HepG2 (cell line): ENCODE results near the gene WNK4. TPM values are rescaled to one million over a fixed set of nuclear protein-coding genes. Genes with fewer than 3 reads are reported as not detected.

Experiments
- BHLHE40 ChIP-seq: IDR thresholded peaks from 2 replicates; pipeline ENCODE4 v1.6.1; 2011; ENCODE audit warnings: low read length, improper control_type of control experiment
- CEBPB ChIP-seq: IDR thresholded peaks from 2 replicates; pipeline ENCODE4 v1.6.1; 2011; ENCODE audit warnings: low read depth, low read length, improper control_type of control experiment, borderline replicate concordance
- FOSL2 ChIP-seq: sonication (generic); formaldehyde crosslinking; IDR thresholded peaks from 2 replicates; pipeline ENCODE4 v1.4.0; 2020; ENCODE audit warnings: missing genetic modification reagents
- GATAD1 ChIP-seq: IDR thresholded peaks from 2 replicates; pipeline ENCODE4 v1.6.1; 2016; ENCODE audit warnings: missing genetic modification reagents, missing compliant biosample characterization
- GATAD2A ChIP-seq: IDR thresholded peaks from 2 replicates; pipeline ENCODE4 v1.6.1; 2016
- GRHL1 ChIP-seq: sonication (generic); formaldehyde crosslinking; conservative IDR thresholded peaks from 2 replicates; pipeline ENCODE4 v1.8.0; 2022; ENCODE audit warnings: missing genetic modification reagents
- HES4 ChIP-seq: sonication (generic); formaldehyde crosslinking; IDR thresholded peaks from 2 replicates; pipeline ENCODE4 v1.9.0; 2021; ENCODE audit warnings: mild to moderate bottlenecking, missing genetic modification reagents, borderline replicate concordance
- KLF16 ChIP-seq, 2 experiments: sonication (generic) in 1 of 2; formaldehyde crosslinking in 1 of 2; IDR thresholded peaks; 2 replicates each; pipeline versions ENCODE4 v1.6.1 to v1.8.0; 2016 to 2023; ENCODE audit warnings: missing genetic modification reagents in 2 of 2, missing compliant biosample characterization in 1 of 2
- MIER2 ChIP-seq: IDR thresholded peaks from 2 replicates; pipeline ENCODE4 v1.6.1; 2016; ENCODE audit warnings: missing biosample characterization, missing genetic modification reagents
- MXD3 ChIP-seq: IDR thresholded peaks from 2 replicates; pipeline ENCODE4 v1.6.1; 2016; ENCODE audit warnings: mild to moderate bottlenecking, missing biosample characterization, missing genetic modification reagents
- NFIC ChIP-seq: IDR thresholded peaks from 2 replicates; pipeline ENCODE4 v1.6.1; 2012; ENCODE audit warnings: mild to moderate bottlenecking, low read length, inconsistent platforms
- TAF1 ChIP-seq: sonication (generic); formaldehyde crosslinking; IDR thresholded peaks from 2 replicates; pipeline ENCODE4 v1.4.0; 2020; ENCODE audit warnings: missing genetic modification reagents
- TARDBP ChIP-seq: sonication (generic); formaldehyde crosslinking; IDR thresholded peaks from 2 replicates; pipeline ENCODE4 v1.8.0; 2022; ENCODE audit warnings: mild to moderate bottlenecking, missing genetic modification reagents
- TEAD2 ChIP-seq: sonication (generic); formaldehyde crosslinking; IDR thresholded peaks from 2 replicates; pipeline ENCODE4 v1.9.0; 2021; ENCODE audit warnings: missing genetic modification reagents
- ZBTB1 ChIP-seq: sonication (generic); formaldehyde crosslinking; IDR thresholded peaks from 2 replicates; pipeline ENCODE4 v1.4.0; 2020; ENCODE audit warnings: missing genetic modification reagents, borderline replicate concordance
- ZFP36L1 ChIP-seq: sonication (generic); formaldehyde crosslinking; IDR thresholded peaks from 2 replicates; pipeline ENCODE4 v1.8.0; 2022; ENCODE audit warnings: mild to moderate bottlenecking, missing genetic modification reagents, moderate library complexity
- ZFP36L2 ChIP-seq: sonication (generic); formaldehyde crosslinking; IDR thresholded peaks from 2 replicates; pipeline ENCODE4 v1.4.0; 2020; ENCODE audit warnings: missing genetic modification reagents
- ZNF142 ChIP-seq: sonication (generic); formaldehyde crosslinking; IDR thresholded peaks from 2 replicates; pipeline ENCODE4 v1.4.0; 2020; ENCODE audit warnings: missing genetic modification reagents
- ZNF235 ChIP-seq: sonication (generic); formaldehyde crosslinking; IDR thresholded peaks from 2 replicates; pipeline ENCODE4 v1.8.1; 2023; ENCODE audit warnings: mild to moderate bottlenecking, missing genetic modification reagents, borderline replicate concordance
- ZNF337 ChIP-seq: sonication (generic); formaldehyde crosslinking; IDR thresholded peaks from 2 replicates; pipeline ENCODE4 v1.5.1; 2020; ENCODE audit warnings: missing genetic modification reagents, low read depth, mild to moderate bottlenecking, borderline replicate concordance
- ZNF484 ChIP-seq: sonication (generic); formaldehyde crosslinking; IDR thresholded peaks from 2 replicates; pipeline ENCODE4 v1.5.1; 2020; ENCODE audit warnings: mild to moderate bottlenecking, low read depth, missing genetic modification reagents, borderline replicate concordance
- ZNF543 ChIP-seq: sonication (generic); formaldehyde crosslinking; IDR thresholded peaks from 2 replicates; pipeline ENCODE4 v1.4.0; 2020; ENCODE audit warnings: mild to moderate bottlenecking, missing genetic modification reagents
- ZNF720 ChIP-seq: sonication (generic); formaldehyde crosslinking; IDR thresholded peaks from 2 replicates; pipeline ENCODE4 v1.4.0; 2020; ENCODE audit warnings: missing genetic modification reagents
- ZSCAN22 ChIP-seq: sonication (generic); formaldehyde crosslinking; IDR thresholded peaks from 2 replicates; pipeline ENCODE4 v1.4.0; 2020; ENCODE audit warnings: mild to moderate bottlenecking, missing genetic modification reagents
- polyA plus RNA-seq, 8 experiments: library from polyadenylated mRNA; depleted of rRNA in 3 of 8; stranded (reverse) in 7 of 8; unstranded in 1 of 8; fragments of >200 nt; fragmentation: Illumina TruSeq in 4 of 8; extraction: Trizol in 4 of 8; gene quantifications; 2 replicates each; pipeline versions ENCODE4 v1.2.1 to v1.2.3, GENCODE V29; 2011 to 2016; ENCODE audit warnings: low read depth in 4 of 8, missing spikeins in 1 of 8, mixed read lengths in 1 of 8; ENCODE audit not compliant: insufficient read depth in 1 of 8
- total RNA-seq, 5 experiments: library from RNA; depleted of rRNA; stranded (reverse); fragments of >200 nt; fragmentation: Illumina TruSeq; extraction: Trizol; gene quantifications; 2 replicates each; pipeline ENCODE4 v1.2.3, GENCODE V29; 2016; ENCODE audit warnings: low read depth in 1 of 5

WNK4 gene
- total and polyA plus RNA-seq, 2 of the 13 experiments (the other 11 are each of a cell fraction or from before 2014, with no cell fraction given), result 2.7 to 13.7 TPM

GRCh38 chr17:42773290-42774035 lies 6.9 kb upstream of the WNK4 start, which contains the start of gene VPS25 (continued):
- TF ChIP-seq TEAD2 (CRISPR knock-in tag), result no peak
- TF ChIP-seq MIER2 (CRISPR knock-in tag), result peak; percentile 77
- no peak for TF ChIP-seq ZSCAN22
- peak; percentile 93 for TF ChIP-seq TARDBP (CRISPR knock-in tag)
- peak; percentile 98 for TF ChIP-seq TAF1 (CRISPR knock-in tag)
- no peak for TF ChIP-seq GRHL1 (CRISPR knock-in tag)
- TF ChIP-seq ZNF235 (CRISPR knock-in tag), result 0 out of 2 replicates have a peak, but pooled peaks have one; percentile 77
- no peak for TF ChIP-seq ZFP36L1
- TF ChIP-seq ZNF484 (CRISPR knock-in tag), result no peak
- TF ChIP-seq ZNF142 (CRISPR knock-in tag), result peak; percentile 88
- TF ChIP-seq ZNF543, result 0 out of 2 replicates have a peak, but pooled peaks have one; percentile 67
- TF ChIP-seq ZNF337 (CRISPR knock-in tag), result 0 out of 2 replicates have a peak, but pooled peaks have one; percentile 27
- TF ChIP-seq NFIC, result peak; percentile 38; the same call in 1 of the 2 replicates
- 0 out of 2 replicates have a peak, but pooled peaks have one; percentile 51 for TF ChIP-seq ZFP36L2 (CRISPR knock-in tag)
- peak; percentile 95 for TF ChIP-seq MXD3 (CRISPR knock-in tag)
- TF ChIP-seq FOSL2 (CRISPR knock-in tag), result peak; percentile 73
- TF ChIP-seq ZBTB1, result no peak
- no peak; the same call in 1 of the 2 replicates for TF ChIP-seq ZNF720 (CRISPR knock-in tag)
- peak; percentile 99 for TF ChIP-seq GATAD1 (CRISPR knock-in tag)
- TF ChIP-seq GATAD2A (CRISPR knock-in tag), result peak; percentile 89
- no peak for TF ChIP-seq CEBPB
- TF ChIP-seq HES4 (CRISPR knock-in tag), result peak; percentile 35; the same call in 1 of the 2 replicates
- peak; percentile 22; the same call in 1 of the 2 replicates for TF ChIP-seq BHLHE40
- peak in 1 of 2 experiments; percentile 99; a peak in 2 of 4 replicates for TF ChIP-seq KLF16 (CRISPR knock-in tag; IDR thresholded peaks at IDR 0.05)
